ENCODE data around the gene TUBD1. TPM values are rescaled to one million over a fixed set of nuclear protein-coding genes. Genes with fewer than 3 reads are reported as not detected.
"Not testable (repeated sequence)": the region's sequence is repeated elsewhere in the genome, so short reads cannot be mapped to it uniquely, and the experiment has no call there.

Gene TUBD1
- total RNA-seq, 2 experiments from 2014 or later: 14.3 to 15.5 TPM

- DNase-seq (no peak), ATAC-seq (no peak)
- no peak overlapping the region for H3K4me3 Mint-ChIP-seq
- H3K27ac Mint-ChIP-seq: no peak overlapping the region
- H3K4me1 Mint-ChIP-seq: peaks cover 8% of the 10 kb centered on the region
- peaks cover 19% of the 10 kb centered on the region for H3K36me3 Mint-ChIP-seq
- H3K9me3 Mint-ChIP-seq (ENCODE audit: low read depth): no peaks in the 10 kb centered on the region
- no peaks in the 10 kb centered on the region for H3K27me3 Mint-ChIP-seq
- CTCF ChIA-PET: interaction anchor here (1.0 to 2.1 kb wide), 3 partner anchors 11 to 118 kb away, joined by 3 to 4 read pairs (median 4); no protein-coding TSS in a partner anchor
Observed at GRCh38 chr17:59863616-59864015, 29.1 kb downstream of the TUBD1 start.

- DNase-seq: no peak
- Mint-ChIP-seq H3K9me3 (ENCODE audit: low read depth) (no peaks in the 10 kb centered on the region), H3K4me1 (peaks cover 20% of the 10 kb centered on the region), H3K27ac (no peak overlapping the region), H3K36me3 (peaks cover 15% of the 10 kb centered on the region), H3K27me3 (no peaks in the 10 kb centered on the region), H3K4me3 (no peak overlapping the region)
- no peak for ATAC-seq
- CTCF ChIA-PET: interaction anchor here (0.6 to 3.3 kb wide), 24 partner anchors 10 to 340 kb away, joined by 3 to 14 read pairs (median 4); partner anchors contain the start of genes RPS6KB1 and TUBD1
Observed at GRCh38 chr17:59859444-59860025, 33.2 kb downstream of the TUBD1 start.

GRCh38 chr17:59858932-59859331 is 33.8 kb downstream of the TUBD1 start:
- H3K27me3 Mint-ChIP-seq: no peaks in the 10 kb centered on the region
- no peak overlapping the region for H3K4me3 Mint-ChIP-seq
- peaks cover 20% of the 10 kb centered on the region for H3K4me1 Mint-ChIP-seq
- no peaks in the 10 kb centered on the region for H3K9me3 Mint-ChIP-seq (ENCODE audit: low read depth)
- H3K36me3 Mint-ChIP-seq: peaks cover 15% of the 10 kb centered on the region
- H3K27ac Mint-ChIP-seq: no peak overlapping the region
- no peak for DNase-seq
- CTCF ChIA-PET: interaction anchor here (0.7 to 3.3 kb wide), 22 partner anchors 10 to 340 kb away, joined by 3 to 14 read pairs (median 4); partner anchors contain the start of genes RPS6KB1 and TUBD1
- no peak for ATAC-seq

GRCh38 chr17:59858167-59858816 is 34.5 kb downstream of the TUBD1 start:
- CTCF ChIA-PET: interaction anchor here (1.2 to 3.3 kb wide), 10 partner anchors 11 to 179 kb away, joined by 3 to 14 read pairs (median 5); no protein-coding TSS in a partner anchor
- H3K4me3 Mint-ChIP-seq: no peak overlapping the region
- peaks cover 12% of the 10 kb centered on the region for H3K36me3 Mint-ChIP-seq
- no peak overlapping the region for H3K27ac Mint-ChIP-seq
- no peaks in the 10 kb centered on the region for H3K9me3 Mint-ChIP-seq (ENCODE audit: low read depth)
- ATAC-seq (no peak), DNase-seq (no peak)
- no peaks in the 10 kb centered on the region for H3K27me3 Mint-ChIP-seq
- H3K4me1 Mint-ChIP-seq: peaks cover 23% of the 10 kb centered on the region

- ATAC-seq (no peak), DNase-seq (no peak)
- Mint-ChIP-seq H3K4me1 (peaks cover 32% of the 10 kb centered on the region), H3K27ac (peak overlapping the region; percentile 34), H3K4me3 (no peak overlapping the region), H3K36me3 (peaks cover 6% of the 10 kb centered on the region), H3K27me3 (no peaks in the 10 kb centered on the region), H3K9me3 (ENCODE audit: low read depth) (no peaks in the 10 kb centered on the region)
- CTCF ChIA-PET: interaction anchor here (0.6 to 3.3 kb wide), 5 partner anchors 9 to 180 kb away, joined by 3 to 14 read pairs (median 3); no protein-coding TSS in a partner anchor
Observed at GRCh38 chr17:59856859-59857794, 35.6 kb downstream of the TUBD1 start.

GRCh38 chr17:59853919-59854729 is 38.6 kb downstream of the TUBD1 start:
- H3K36me3 Mint-ChIP-seq; DNase-seq; H3K4me3 Mint-ChIP-seq; H3K27ac Mint-ChIP-seq; H3K27me3 Mint-ChIP-seq; ATAC-seq; H3K9me3 Mint-ChIP-seq (ENCODE audit: low read depth): not testable (repeated sequence)
- H3K4me1 Mint-ChIP-seq: peaks cover 40% of the 10 kb centered on the region
- CTCF ChIA-PET: interaction anchor here (0.7 to 1.5 kb wide), 6 partner anchors 12 to 146 kb away, joined by 3 to 4 read pairs (median 3); partner anchors contain the start of genes PTRH2 and VMP1

GRCh38 chr17:59853168-59853918 is 39.4 kb downstream of the TUBD1 start:
- peak; percentile 59 for ATAC-seq
- no peaks in the 10 kb centered on the region for H3K27me3 Mint-ChIP-seq
- H3K4me1 Mint-ChIP-seq: peaks cover 43% of the 10 kb centered on the region
- H3K36me3 Mint-ChIP-seq: no peaks in the 10 kb centered on the region
- DNase-seq: peak; percentile 71
- peak overlapping the region; percentile 63 for H3K27ac Mint-ChIP-seq
- H3K4me3 Mint-ChIP-seq: no peak overlapping the region
- CTCF ChIA-PET: interaction anchor here (0.8 to 1.5 kb wide), 5 partner anchors 10 to 146 kb away, joined by 3 to 4 read pairs (median 3); partner anchors contain the start of genes PTRH2 and VMP1
- no peaks in the 10 kb centered on the region for H3K9me3 Mint-ChIP-seq (ENCODE audit: low read depth)

- not testable (repeated sequence) for ATAC-seq; H3K4me3 Mint-ChIP-seq; H3K27me3 Mint-ChIP-seq; H3K36me3 Mint-ChIP-seq; DNase-seq; H3K9me3 Mint-ChIP-seq (ENCODE audit: low read depth)
- H3K4me1 Mint-ChIP-seq: peaks cover 45% of the 10 kb centered on the region
- H3K27ac Mint-ChIP-seq: peak overlapping the region; percentile 63
- CTCF ChIA-PET: interaction anchor here (0.8 to 1.5 kb wide), 3 partner anchors 11 to 119 kb away, joined by 3 to 4 read pairs (median 3); no protein-coding TSS in a partner anchor
Observed at GRCh38 chr17:59852847-59853167, 39.9 kb downstream of the TUBD1 start.

- no peak overlapping the region for H3K4me3 Mint-ChIP-seq
- H3K27ac Mint-ChIP-seq: no peak overlapping the region
- H3K4me1 Mint-ChIP-seq: peaks cover 48% of the 10 kb centered on the region
- CTCF ChIA-PET: interaction anchor here (7.0 kb wide), 1 partner anchor 99 kb away, joined by 71 read pairs; no protein-coding TSS in a partner anchor
- H3K36me3 Mint-ChIP-seq: no peaks in the 10 kb centered on the region
- no peak for ATAC-seq
- H3K9me3 Mint-ChIP-seq (ENCODE audit: low read depth): no peaks in the 10 kb centered on the region
- no peak for DNase-seq
- no peaks in the 10 kb centered on the region for H3K27me3 Mint-ChIP-seq
Observed at GRCh38 chr17:59851439-59852375, 41.0 kb downstream of the TUBD1 start.

GRCh38 chr17:59850311-59850710 is 42.4 kb downstream of the TUBD1 start:
- H3K4me1 Mint-ChIP-seq: peaks cover 58% of the 10 kb centered on the region
- H3K9me3 Mint-ChIP-seq (ENCODE audit: low read depth); H3K27ac Mint-ChIP-seq; H3K4me3 Mint-ChIP-seq; DNase-seq; H3K36me3 Mint-ChIP-seq; H3K27me3 Mint-ChIP-seq; ATAC-seq: not testable (repeated sequence)
- CTCF ChIA-PET: interaction anchor here (0.7 to 7.0 kb wide), 3 partner anchors 10 to 186 kb away, joined by 3 to 71 read pairs (median 4); no protein-coding TSS in a partner anchor

GRCh38 chr17:59848778-59849177 is 44.0 kb downstream of the TUBD1 start:
- peaks cover 71% of the 10 kb centered on the region for H3K4me1 Mint-ChIP-seq
- DNase-seq (peak; percentile 84), ATAC-seq (peak; percentile 50)
- peak overlapping the region; percentile 54 for H3K4me3 Mint-ChIP-seq
- no peaks in the 10 kb centered on the region for H3K9me3 Mint-ChIP-seq (ENCODE audit: low read depth)
- no peaks in the 10 kb centered on the region for H3K36me3 Mint-ChIP-seq
- H3K27ac Mint-ChIP-seq: peak overlapping the region; percentile 83
- no peaks in the 10 kb centered on the region for H3K27me3 Mint-ChIP-seq
- CTCF ChIA-PET: interaction anchor here (0.6 to 7.0 kb wide), 10 partner anchors 11 to 330 kb away, joined by 3 to 71 read pairs (median 3); no protein-coding TSS in a partner anchor
